NK-92 (cell line): ENCODE measurements around the gene MCCC2.
"Not testable (repeated sequence)": the region's sequence is repeated elsewhere in the genome, so short reads cannot be mapped to it uniquely, and the experiment has no call there.

Experiments used
- DNase-seq: peaks from one replicate; lab custom pipeline; 2025; ENCODE audit not compliant: unreplicated experiment; lab: John Stamatoyannopoulos, UW

Gene MCCC2

DNA sequence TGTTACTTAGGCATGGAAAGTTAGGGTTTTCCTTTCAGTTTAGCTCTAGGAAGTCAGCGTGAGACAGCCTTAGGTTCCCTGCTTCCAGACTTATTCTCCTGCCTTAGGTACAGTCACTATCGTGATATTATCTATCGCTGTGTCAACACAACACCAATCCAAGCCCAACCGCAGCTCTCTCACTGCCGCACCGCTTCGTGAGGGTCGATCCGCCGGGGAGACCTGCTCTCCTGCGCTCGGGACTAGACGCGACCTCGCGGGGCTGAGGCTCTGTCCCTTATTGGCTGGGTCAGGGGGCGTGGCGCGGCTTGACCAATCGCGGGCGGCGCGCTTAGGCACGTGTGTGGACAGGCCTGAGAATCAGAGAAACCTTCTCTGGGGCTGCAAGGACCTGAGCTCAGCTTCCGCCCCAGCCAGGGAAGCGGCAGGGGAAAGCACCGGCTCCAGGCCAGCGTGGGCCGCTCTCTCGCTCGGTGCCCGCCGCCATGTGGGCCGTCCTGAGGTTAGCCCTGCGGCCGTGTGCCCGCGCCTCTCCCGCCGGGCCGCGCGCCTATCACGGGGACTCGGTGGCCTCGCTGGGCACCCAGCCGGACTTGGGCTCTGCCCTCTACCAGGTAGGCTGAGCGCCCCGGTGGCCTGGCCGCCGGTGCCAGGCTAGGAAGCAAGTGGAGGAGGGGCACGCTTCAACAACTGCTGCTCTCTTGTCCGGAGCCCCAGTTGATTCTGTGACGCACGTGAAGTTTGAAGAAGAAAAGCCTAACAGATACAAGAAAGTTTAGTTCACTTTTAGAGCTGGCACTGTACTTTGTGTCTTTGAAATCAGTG lies at the start of gene MCCC2:
TSS of gene MCCC2 (plus strand) at position 400 of the 825 bp plus-strand sequence. CDS start at position 486, 86 bp downstream.
- peak; percentile 72 for DNase-seq

DNA sequence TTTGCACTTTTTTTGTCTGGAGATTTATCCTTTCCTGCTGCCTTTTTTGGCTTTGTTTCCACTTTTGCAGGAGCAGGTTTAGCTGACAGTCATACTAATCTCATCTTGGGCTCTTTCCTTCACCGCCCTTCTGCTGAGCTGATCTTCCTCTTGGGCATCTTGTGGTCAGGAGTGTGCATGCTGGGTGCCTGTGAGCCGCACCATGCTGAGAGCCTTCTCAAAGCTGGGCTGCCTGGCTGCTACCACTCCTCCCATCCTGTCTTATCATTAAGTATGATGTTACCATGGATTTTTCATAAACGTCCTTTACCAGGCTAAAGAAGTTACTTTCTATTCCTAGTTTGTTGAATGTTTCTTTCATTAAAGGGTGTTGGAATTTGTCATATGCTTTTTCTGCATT lies 49.5 kb upstream of the MCCC2 start:
- no peak for DNase-seq

DNA sequence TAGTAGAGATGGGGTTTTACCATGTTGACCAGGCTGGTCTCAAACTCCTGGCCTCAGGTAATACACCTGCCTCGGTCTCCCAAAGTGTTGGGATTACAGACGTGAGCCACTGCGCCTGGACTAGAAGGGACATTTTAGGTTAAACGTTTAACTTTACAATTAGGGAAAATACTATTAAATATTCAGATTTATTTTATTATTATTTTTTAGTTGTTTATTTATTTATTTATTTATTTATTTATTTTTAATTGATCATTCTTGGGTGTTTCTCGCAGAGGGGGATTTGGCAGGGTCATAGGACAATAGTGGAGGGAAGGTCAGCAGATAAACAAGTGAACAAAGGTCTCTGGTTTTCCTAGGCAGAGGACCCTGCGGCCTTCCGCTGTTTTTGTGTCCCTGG lies 36.3 kb upstream of the MCCC2 start:
- not testable (repeated sequence) for DNase-seq

DNA sequence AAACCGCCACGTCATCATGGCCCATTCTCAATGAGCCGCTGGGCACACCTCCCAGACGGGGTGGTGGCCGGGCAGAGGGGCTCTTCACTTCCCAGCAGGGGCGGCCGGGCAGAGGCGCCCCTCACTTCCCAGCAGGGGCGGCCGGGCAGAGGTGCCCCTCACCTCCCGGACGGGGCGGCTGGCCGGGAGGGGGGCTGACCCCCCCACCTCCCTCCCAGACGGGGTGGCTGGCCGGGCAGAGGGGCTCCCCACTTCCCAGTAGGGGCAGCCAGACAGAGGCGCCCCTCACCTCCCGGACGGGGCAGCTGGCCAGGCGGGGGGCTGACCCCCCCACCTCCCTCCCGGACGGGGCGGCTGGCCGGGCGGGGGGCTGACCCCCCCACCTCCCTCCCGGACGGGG lies 35.6 kb upstream of the MCCC2 start:
- DNase-seq: not testable (repeated sequence)

DNA sequence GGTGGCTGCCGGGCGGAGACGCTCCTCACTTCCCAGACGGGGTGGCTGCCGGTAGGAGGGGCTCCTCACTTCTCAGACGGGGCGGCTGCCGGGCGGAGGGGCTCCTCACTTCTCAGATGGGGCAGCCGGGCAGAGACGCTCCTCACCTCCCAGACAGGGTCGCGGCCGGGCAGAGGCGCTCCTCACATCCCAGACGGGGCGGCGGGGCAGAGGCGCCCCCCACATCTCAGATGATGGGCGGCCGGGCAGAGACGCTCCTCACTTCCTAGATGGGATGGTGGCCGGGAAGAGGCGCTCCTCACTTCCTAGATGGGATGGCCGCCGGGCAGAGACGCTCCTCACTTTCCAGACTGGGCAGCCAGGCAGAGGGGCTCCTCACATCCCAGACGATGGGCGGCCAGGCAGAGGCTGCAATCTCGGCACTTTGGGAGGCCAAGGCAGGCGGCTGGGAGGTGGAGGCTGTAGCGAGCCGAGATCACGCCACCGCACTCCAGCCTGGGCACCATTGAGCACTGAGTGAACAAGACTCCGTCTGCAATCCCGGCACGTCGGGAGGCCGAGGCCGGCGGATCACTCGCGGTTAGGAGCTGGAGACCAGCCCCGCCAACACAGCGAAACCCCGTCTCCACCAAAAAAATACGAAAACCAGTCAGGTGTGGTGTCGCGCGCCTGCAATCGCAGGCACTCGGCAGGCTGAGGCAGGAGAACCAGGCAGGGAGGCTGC lies 35.0 kb upstream of the MCCC2 start:
- DNase-seq: not testable (repeated sequence)

DNA sequence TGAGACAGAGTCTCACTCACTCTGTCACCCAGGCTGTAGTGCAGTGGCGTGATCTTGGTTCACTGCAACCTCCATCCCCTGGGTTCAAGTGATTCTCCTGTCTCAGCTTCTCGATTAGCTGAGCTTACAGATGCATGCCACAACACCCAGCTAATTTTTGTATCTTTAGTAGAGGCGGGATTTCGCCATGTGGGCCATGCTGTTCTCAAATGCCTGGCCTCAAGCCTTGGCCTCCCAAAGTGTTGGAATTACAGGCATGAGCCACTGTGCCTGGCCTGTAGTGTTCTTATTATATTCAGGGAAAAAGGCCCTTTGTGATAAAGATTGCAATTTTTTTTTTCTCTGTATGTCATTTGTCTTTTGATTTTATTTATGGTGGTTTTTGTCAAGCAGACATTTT lies 24.0 kb upstream of the MCCC2 start:
- DNase-seq: no peak

DNA sequence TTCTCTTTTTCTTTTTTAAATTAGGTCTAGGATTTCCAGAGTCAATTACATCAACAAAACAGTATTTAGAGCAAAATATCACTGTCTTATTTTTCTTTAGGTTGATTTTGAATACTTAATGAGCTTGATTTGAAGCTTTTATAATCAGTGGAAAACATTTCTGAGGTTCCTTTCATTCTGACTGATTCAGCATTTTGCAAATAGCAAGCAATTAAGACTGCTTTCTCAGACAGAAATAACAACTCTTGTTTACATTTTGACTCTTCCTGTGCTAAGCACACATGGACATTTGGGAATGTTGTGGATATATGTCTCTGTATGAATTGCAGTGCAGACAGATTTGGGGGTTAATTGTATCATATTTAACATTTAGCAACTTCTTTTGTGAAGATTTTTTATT lies 22.2 kb upstream of the MCCC2 start:
- no peak for DNase-seq

DNA sequence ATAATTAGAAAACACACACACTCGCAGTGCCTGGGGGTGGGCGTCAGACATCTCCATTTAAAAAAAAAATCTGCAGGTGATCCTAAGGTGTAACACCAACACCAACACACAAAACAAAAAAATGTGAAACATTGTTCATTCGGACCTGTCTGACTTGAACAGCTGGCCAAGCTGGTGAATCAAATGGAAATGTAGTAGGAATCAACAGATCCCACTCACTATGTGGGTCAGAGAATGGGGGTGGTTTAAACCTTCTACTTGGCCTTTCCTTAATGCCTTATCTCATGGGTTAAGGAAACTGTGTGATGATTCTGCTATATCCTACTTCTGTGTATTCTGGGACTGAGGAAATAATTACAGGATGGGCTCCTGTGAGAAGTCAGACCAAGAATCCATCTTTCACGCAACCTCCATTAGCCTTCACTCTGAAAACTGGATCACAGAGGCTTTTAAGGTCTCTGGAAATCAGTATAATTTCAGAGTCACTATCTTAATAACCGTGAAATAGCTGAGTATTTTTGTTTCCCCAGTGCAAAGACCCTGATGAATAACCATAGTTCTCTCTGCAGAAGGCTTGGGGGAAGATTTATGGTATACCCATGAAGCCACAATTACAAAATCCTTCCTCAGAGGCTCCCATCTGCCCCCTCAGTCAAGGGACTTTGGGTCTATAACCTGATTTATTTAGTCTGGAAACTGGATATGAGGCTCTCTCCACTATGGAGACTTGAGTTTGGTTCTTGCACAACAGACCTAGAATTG lies 17.2 kb upstream of the MCCC2 start:
- no peak for DNase-seq

DNA sequence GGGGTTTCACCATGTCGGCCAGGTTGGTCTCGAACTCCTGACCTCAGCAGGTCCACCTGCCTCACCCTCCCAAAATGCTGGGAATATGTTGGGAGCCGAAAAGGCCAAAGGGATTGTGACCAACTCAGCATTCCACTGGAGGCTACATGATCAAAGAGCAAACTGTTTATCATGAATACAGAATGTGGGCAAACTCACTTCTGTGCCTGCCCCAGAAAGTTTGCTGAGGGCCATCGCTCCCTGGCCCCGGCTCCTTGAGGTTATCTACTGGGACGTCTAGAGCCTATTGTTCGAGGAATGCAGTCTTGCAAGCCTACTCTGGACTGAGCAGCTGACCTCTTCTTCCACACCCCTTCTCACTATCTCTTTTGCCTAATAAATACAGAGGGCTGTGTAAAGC lies 15.3 kb upstream of the MCCC2 start:
- DNase-seq: not testable (repeated sequence)

DNA sequence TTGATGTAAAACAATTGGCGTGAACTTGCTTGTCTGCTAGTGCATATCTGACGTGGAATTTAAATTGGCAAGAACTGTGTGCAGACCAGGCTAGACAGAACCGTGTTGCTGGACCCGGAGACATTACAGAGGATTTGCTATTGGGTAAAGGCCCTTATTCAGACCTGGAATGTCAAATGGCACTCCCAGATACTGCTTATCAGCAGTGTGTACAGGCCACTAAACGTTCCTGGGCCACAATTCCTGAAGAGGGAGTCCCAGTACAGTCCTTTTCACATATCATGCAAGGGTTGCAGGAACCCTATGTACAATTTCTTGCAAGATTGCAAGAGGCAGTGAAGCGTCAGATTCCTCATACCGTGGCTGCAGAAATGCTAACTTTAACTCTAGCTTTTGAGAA lies 13.5 kb upstream of the MCCC2 start:
- no peak for DNase-seq

DNA sequence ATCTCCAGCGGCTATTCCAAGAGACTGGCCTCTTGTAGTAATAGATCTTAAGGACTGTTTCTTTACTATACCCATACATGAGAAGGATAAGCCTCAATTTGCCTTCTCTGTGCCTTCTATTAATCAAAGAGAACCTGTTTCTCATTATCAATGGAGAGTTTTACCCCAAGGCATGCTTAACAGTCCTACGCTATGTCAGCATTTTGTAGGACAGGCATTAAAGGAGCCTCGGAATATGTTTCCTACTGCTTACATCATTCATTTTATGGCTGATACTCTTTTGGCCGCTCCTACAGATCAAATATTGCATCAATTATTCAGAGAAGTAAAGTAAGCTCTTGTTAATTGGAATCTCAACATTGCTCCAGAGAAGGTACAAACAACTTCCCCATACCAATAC lies 11.6 kb upstream of the MCCC2 start:
- not testable (repeated sequence) for DNase-seq

DNA sequence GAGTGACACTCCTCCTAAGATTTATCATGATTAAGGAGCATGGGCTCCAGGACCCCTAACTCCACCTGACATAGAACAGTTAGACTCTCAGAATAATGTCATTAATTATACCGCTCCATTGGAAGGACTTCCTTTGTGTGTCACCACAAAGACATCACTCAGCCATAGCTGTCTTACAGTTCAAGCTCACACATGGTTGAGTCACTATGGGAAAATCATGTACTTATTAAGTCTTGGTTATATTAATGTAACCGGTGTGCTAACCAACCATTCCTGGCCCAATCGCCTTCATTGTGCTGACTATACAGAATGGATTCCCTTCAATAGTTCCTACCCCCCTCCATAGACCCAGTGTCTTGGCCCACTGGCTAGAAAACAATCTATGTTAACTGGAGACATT lies 10.9 kb upstream of the MCCC2 start:
- DNase-seq: no peak

DNA sequence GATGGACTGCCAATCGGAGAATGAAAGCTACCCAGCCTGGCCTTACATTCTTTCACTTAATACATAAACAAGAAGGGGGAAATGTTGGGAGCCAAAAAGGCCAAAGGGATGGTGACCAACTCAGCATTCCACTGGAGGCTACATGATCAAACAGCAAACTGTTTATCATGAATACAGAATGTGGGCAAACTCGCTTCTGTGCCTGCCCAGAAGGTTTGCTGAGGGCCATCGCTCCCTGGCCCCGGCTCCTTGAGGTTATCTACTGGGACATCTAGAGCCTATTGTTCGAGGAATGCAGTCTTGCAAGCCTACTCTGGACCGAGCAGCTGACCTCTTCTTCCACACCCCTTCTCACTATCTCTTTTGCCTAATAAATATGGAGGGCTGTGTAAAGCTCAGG lies 9.3 kb upstream of the MCCC2 start:
- not testable (repeated sequence) for DNase-seq

DNA sequence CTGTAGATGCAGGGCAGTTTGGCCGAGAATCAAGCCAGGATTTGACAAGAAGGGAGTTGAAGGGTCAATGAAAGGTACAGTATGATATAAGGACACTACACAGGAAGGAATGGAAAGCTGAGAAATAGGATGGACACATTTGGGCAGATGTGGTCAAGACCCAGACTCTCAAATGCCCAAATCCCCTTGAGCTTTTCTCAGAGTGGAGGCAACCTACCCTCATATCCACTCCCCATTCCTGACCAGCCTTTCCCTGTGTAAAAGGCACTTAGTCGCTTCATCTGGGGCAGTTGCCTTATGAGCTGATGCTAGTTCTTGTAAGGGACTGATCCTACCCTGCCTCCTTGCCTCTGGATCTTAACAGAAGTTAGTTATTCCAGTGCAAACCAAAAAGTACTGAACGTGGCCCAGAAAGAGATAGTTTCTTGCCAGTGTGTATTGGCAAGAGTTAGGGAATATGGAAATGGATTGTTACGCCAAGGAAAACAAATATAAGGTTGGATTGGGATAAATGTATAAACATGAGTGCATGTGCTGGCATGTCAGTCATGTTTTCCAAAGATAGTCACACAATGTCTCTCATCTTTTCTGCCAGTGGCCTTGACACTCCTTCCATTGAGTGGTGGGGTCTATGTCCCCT lies 4.1 kb upstream of the MCCC2 start:
- no peak for DNase-seq

DNA sequence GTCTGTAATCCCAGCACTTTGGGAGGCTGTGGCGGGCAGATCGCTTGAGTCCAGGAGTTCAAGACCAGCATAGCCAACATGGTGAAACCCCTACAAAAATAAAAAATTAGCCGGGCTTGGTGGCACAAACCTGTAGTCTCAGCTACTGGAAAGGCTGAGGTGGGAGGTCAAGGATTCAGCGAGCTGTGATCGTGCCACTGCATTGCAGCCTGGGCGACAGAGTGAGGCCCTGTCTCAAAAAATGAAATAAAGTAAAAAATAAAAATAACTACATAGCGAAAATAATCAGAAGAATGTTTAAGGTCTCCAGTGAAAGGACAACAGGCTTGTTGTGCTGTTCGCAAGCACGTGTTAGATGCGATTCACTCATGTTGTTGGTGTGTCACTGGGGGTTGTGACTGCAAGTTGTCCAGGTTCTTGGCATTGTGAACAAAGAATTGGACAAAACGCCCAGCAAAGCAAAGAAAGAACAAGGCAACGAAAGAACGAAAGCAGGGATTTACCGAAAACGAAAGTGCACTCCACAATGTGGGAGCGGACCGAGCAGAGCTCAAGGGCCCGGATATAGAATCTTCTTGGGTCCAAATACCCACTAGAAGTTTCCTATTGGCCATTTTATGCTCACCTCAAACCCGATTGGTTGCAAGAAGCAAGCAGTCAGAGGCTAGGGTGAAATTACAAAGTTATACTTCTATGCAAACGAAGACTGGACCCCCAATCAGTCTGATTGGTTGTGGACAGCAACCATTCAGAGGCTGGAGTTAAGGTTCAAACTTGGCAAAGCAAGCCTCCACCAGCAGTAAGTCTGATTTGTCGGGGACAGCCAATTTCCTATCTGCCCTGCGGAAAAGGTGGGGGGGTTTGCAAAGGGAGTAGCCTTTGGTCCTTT lies 844 bp upstream of the MCCC2 start:
- no peak for DNase-seq

DNA sequence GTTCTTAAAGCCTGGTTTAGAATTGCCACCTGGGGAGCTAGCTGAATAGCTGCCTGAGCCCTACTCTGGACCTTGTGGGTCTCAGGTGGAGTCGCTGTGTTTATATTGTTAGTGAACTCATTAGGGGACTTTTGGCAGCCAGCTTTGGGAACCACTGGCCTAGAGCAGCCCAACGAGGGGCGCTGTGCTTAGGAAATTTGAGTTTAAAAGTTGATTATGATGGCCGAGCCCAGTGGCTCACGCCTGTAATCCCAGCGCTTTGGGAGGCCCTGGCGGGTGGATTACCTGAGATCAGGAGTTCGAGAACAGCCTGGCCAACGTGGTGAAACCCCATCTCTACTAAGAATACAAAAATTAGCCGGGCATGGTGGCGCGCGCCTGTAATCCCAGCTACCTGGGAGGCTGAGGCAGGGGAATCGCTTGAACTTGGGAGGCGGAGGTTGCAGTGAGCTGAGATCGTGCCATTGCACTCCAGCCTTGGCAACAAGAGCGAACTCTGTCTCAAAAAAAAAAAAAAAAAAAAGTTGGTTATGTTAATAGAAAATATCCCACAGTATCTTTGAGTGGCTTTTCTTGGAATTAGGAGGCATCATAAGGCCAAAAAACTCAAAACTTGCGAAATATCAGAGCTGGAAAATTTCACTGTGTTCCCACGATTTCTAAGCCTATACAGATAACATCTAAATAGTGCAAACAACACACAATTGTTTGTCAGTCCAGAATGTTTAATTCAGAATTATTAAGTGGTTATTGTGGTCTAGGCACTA lies 809 bp downstream of the MCCC2 start:
- DNase-seq: no peak

DNA sequence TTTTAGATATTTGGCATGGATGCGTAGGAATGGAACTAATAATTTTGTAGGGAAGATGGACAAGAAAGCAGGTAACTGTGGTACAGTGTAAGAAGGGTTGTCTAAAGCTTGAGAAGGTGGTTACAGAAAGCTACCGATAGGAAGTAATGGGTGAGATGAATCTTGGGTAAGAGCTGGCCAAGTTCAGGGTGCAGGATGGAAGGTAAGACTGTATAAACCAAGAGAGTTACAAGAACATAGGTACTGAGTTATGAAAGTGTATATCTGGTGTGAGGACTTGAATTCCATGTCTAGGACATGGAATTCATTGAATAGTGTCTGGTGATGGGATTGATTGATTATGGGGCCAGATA lies 1.4 kb downstream of the MCCC2 start:
- DNase-seq: no peak

DNA sequence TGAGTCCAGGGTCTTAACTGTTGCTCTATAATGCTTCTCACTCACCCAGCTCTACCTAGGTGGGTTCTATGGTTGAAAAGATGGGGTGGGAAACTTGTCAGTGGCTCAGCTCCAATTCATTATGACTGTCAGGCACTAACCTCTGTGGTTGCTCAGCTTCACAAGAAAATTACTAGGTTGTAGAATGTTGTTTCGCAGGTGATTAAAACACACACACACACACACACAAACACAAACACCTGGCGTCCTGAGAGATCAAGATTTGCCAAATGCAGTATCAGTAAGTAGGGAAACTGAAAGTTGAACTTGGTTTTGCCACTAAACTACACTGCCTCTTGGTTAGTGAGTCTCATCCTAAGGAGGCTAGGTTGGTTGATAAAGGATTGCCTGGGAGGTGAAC lies 2.8 kb downstream of the MCCC2 start:
- no peak for DNase-seq

DNA sequence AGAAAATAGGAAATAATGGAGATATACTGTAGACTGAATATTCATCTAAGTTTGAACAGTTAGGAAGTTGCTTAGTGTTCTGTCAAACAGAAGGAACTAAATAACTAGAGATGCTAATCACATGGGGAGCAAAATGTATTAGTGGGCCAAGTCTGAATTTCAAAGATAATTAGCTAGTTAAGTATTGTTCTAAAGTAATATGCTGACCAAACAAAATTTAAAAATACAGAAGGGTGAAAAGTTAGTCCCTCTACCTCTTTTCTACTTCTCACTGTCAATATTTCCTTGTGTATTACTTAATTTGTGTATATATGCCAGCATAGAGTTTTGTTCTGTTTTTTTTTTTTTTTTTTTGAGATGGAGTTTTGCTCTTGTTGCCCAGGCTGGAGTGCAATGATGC lies 4.0 kb downstream of the MCCC2 start:
- no peak for DNase-seq

DNA sequence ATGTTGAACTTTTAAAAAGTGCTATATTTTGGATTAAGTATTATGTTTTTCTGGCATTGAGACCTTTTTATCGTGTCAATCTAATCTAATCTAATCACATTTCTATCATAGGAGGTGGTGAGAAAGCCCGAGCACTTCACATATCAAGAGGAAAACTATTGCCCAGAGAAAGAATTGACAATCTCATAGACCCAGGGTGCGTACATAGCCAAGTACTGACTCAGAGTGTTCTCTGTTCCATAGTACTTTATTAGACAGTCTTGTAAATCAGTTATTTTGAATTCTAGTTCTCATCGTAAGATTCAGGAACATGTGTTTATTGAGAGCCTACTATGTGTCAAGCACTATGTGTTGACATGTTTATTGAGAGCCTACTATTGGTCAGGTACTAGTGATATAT lies 9.0 kb downstream of the MCCC2 start:
- no peak for DNase-seq
